OCI-LY7 (cell line): ENCODE measurements around the gene TP63.

ENCODE experiments used
- CTCF ChIP-seq: fragments of 200-600 bp; sonication (generic); conservative IDR thresholded peaks from 2 replicates; pipeline ENCODE4 v1.5.1; 2014; ENCODE audit warnings: mild to moderate bottlenecking, antibody characterized with exemption, low read length, moderate library complexity, mixed read lengths
- EZH2phosphoT487 ChIP-seq: fragments of 200-600 bp; sonication (generic); IDR thresholded peaks from 2 replicates; pipeline ENCODE4 v1.6.1; 2018; ENCODE audit warnings: low read depth, borderline replicate concordance, mild to moderate bottlenecking, mixed run types, antibody characterized with exemption, low read length, moderate library complexity, mixed read lengths

- TF ChIP-seq CTCF (no peak), EZH2phosphoT487 (no peak)
Measured at GRCh38 chr3:189631373-189631408, at the start of gene TP63.
